GM23338 (cell line): Measurements from ENCODE around the gene ZBTB1.

Experiments used
- CREB1 ChIP-seq: fragments of 250-450 bp; sonication (Bioruptor Pico); IDR thresholded peaks from 2 replicates; pipeline ENCODE4 v1.5.0; 2020; ENCODE audit warnings: low read depth, mild to moderate bottlenecking, moderate library complexity
- CTCF ChIP-seq, 2 experiments: fragments of 200-600 bp in 1 of 2; sonication (generic) in 1 of 2; conservative IDR thresholded peaks; 2 replicates each; pipeline versions ENCODE4 v1.5.1 to v1.6.1; 2016 to 2017; ENCODE audit warnings: antibody characterized with exemption in 2 of 2, low read depth in 2 of 2, mild to moderate bottlenecking in 2 of 2, moderate library complexity in 1 of 2
- EZH2 ChIP-seq: fragments of 200-600 bp; sonication (generic); IDR thresholded peaks from one replicate; pipeline ENCODE4 v1.8.0; 2017; ENCODE audit warnings: antibody characterized with exemption, mild to moderate bottlenecking, low read depth; ENCODE audit not compliant: unreplicated experiment
- EZH2phosphoT487 ChIP-seq: fragments of 200-600 bp; sonication (generic); IDR thresholded peaks from one replicate; pipeline ENCODE4 v1.8.1; 2018; ENCODE audit warnings: antibody characterized with exemption; ENCODE audit not compliant: unreplicated experiment
- JUNB ChIP-seq: IDR thresholded peaks from one replicate; pipeline ENCODE4 v1.6.1; 2016; ENCODE audit warnings: antibody characterized with exemption; ENCODE audit not compliant: unreplicated experiment
- POLR2AphosphoS5 ChIP-seq: IDR thresholded peaks from 2 replicates; pipeline ENCODE4 v1.6.1; 2016; ENCODE audit warnings: antibody characterized with exemption, low read depth
- REST ChIP-seq: IDR thresholded peaks from one replicate; pipeline ENCODE4 v1.6.1; 2018; ENCODE audit warnings: antibody characterized with exemption; ENCODE audit not compliant: unreplicated experiment
- STAT1 ChIP-seq: IDR thresholded peaks from one replicate; pipeline ENCODE4 v1.6.1; 2016; ENCODE audit warnings: antibody characterized with exemption; ENCODE audit not compliant: unreplicated experiment
- ZNF331 ChIP-seq: fragments of 250-450 bp; sonication (Bioruptor Pico); IDR thresholded peaks from 2 replicates; pipeline ENCODE4 v1.5.0; 2020; ENCODE audit warnings: low read depth, mild to moderate bottlenecking, moderate library complexity
- TF ChIP-seq, protein P1 (sequence below): IDR thresholded peaks from 2 replicates; pipeline ENCODE4 v1.6.1; 2016; ENCODE audit warnings: antibody characterized with exemption

DNA sequence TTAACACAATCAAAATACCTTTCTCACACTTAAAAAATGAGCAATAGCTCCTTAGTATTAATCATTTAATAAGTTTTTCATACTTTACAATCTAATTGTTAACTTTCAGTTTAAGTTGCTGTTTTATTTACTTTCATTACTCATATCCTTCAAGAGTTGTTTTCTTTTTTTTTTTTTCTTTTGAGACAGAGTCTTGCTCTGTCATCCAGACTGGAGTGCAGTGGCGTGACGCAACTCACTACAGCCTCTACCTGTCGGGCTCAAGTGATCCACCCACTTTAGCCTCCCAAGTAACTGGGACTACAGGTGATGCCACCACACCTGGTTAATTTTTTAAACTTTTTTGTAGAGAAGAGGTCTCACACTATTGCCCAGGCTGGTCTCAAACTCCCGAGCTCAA, 16.1 kb downstream of the ZBTB1 start:
- TF ChIP-seq POLR2AphosphoS5 (no peak), CTCF (conservative IDR thresholded peaks at IDR 0.05; ENCODE audit: low read depth in 2 of 2) (no peak), REST (no peak), EZH2phosphoT487 (no peak), EZH2 (no peak), CREB1 (CRISPR knock-in tag) (no peak), STAT1 (no peak), ZNF331 (CRISPR knock-in tag) (no peak), JUNB (no peak)
- TF ChIP-seq, protein P1, sequence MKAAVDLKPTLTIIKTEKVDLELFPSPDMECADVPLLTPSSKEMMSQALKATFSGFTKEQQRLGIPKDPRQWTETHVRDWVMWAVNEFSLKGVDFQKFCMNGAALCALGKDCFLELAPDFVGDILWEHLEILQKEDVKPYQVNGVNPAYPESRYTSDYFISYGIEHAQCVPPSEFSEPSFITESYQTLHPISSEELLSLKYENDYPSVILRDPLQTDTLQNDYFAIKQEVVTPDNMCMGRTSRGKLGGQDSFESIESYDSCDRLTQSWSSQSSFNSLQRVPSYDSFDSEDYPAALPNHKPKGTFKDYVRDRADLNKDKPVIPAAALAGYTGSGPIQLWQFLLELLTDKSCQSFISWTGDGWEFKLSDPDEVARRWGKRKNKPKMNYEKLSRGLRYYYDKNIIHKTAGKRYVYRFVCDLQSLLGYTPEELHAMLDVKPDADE, result no peak
